Spinal cord (tissue), 10 donors: Measurements from ENCODE around the gene MMP15. TPM values are rescaled to one million over a fixed set of nuclear protein-coding genes. Genes with fewer than 3 reads are reported as not detected.

ENCODE experiments used
- DNase-seq, 6 donors: peaks; one replicate each; pipeline versions ENCODE4 v3.0.0 to v3.0.0-alpha.2; 2013 to 2015; ENCODE audit warnings: low spot score in 6 of 6, low read depth in 4 of 6
- H3K27ac ChIP-seq: one replicate; pipeline ENCODE4 v1.5.1; 2013; ENCODE audit warnings: low read depth, low read length, control low read depth
- H3K27me3 ChIP-seq: one replicate; pipeline ENCODE4 v1.6.1; 2013; ENCODE audit warnings: low read length; ENCODE audit not compliant: control insufficient read depth, insufficient read depth
- H3K36me3 ChIP-seq: one replicate; pipeline ENCODE4 v1.6.1; 2013; ENCODE audit warnings: low read length; ENCODE audit not compliant: control insufficient read depth, insufficient read depth
- H3K4me1 ChIP-seq: one replicate; pipeline ENCODE4 v1.6.1; 2013; ENCODE audit warnings: low read length; ENCODE audit not compliant: control insufficient read depth, insufficient read depth
- H3K4me3 ChIP-seq: one replicate; pipeline ENCODE4 v1.5.1; 2013; ENCODE audit warnings: low read depth, low read length, control low read depth
- H3K9me3 ChIP-seq: one replicate; pipeline ENCODE4 v1.6.1; 2013; ENCODE audit warnings: low read length; ENCODE audit not compliant: control insufficient read depth, insufficient read depth
- WGBS: methylation state at CpG from one replicate; pipeline ENCODE4 v1.1.5; 2013; ENCODE audit warnings: missing lambda C conversion rate; ENCODE audit not compliant: insufficient coverage; 5-methylcytosine and 5-hydroxymethylcytosine counted together
- polyA plus RNA-seq, 2 donors: library from polyadenylated mRNA; unstranded; fragments of 120-200 nt; gene quantifications; one replicate each; pipeline ENCODE4 v1.2.1, GENCODE V29; 2013; ENCODE audit not compliant: insufficient read length in 2 of 2
- total RNA-seq, 2 donors: library from RNA; depleted of rRNA in 1 of 2; stranded (reverse); fragments of 120-200 nt in 1 of 2; fragments of >200 nt in 1 of 2; gene quantifications; one replicate each; pipeline versions ENCODE4 v1.2.3 to v1.2.4, GENCODE V29; 2013 to 2014
- donor health status: healthy.

The MMP15 gene
- total and polyA plus RNA-seq, 4 donors = 23.2 to 51.3 (median 37.5) TPM

GRCh38 chr16:57985204-57986181 lies 40.1 kb upstream of the MMP15 start:
- peak in 1 of 6 donors; percentile 47 for DNase-seq
- 4% methylated on average over 44 of the region's 62 CpGs for WGBS
- H3K4me1 ChIP-seq = peaks cover 20% of the 10 kb centered on the region
- H3K27me3 ChIP-seq = peaks cover 22% of the 10 kb centered on the region
- no peak overlapping the region for H3K27ac ChIP-seq
- no peaks in the 10 kb centered on the region for H3K36me3 ChIP-seq
- H3K4me3 ChIP-seq = peak overlapping the region; percentile 59
- H3K9me3 ChIP-seq = no peaks in the 10 kb centered on the region

DNA sequence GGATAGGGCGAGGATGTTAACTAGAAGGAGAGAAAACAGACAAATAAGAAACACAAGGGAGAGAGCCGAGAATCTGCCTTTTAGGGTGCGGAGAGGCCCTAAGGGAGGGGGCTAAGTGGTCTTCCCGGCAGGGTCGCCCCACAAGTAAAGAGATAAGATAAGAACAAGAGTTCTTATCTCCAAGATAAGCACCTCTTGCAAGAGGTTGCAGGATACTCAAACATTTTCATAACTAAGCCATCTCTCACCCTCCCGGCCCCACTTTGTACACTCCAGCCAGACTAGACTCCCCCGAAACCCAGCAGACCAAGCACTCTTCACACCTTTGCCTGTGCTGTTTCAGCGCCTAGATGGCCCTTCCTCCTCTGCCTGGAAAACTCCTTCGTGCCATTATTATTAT lies 39.4 kb upstream of the MMP15 start:
- no peaks in the 10 kb centered on the region for H3K9me3 ChIP-seq
- H3K36me3 ChIP-seq = no peaks in the 10 kb centered on the region
- peaks cover 20% of the 10 kb centered on the region for H3K4me1 ChIP-seq
- no peak for DNase-seq
- peaks cover 22% of the 10 kb centered on the region for H3K27me3 ChIP-seq
- no peak overlapping the region for H3K27ac ChIP-seq
- H3K4me3 ChIP-seq = peak overlapping the region; percentile 59
- WGBS = 62% methylated on average over 7 of the region's 9 CpGs

DNA sequence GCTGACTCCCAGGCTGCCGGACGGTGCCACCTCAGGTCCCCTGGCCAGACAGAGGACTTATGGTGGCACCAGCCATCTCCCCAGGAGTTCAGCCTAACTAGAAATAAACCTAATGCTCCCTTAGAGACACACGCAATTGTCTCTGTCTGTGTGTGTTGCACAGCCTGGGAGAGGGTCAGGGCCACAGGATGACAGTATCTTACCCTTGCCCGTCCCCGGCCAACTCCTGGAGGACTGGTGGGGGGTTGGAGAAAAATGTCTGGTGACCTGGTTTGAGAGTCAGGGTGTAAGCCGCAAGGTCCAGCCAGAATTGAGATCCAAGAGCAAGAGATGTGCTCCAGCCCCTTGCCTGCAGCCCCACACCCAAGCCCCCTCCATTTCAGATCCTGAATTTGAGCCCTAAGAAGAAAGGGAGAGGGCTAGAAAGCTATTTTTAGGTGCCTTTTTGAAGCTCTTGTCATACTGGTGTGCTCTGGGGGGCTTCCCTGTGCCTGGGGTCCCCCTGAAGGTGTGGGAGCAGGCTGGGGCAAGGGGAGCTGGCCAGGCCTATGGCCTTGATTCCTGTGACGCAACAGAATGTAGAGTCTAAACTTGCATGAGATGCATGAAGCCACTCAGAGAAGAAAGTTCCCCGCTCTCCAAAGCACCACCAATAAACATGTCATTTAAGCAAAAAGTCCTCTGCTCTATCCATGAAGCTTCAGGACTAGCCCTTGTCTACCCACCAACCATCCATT lies 37.9 kb upstream of the MMP15 start:
- DNase-seq = no peak
- 96% methylated on average over 6 of the region's 8 CpGs for whole genome bisulfite sequencing

DNA sequence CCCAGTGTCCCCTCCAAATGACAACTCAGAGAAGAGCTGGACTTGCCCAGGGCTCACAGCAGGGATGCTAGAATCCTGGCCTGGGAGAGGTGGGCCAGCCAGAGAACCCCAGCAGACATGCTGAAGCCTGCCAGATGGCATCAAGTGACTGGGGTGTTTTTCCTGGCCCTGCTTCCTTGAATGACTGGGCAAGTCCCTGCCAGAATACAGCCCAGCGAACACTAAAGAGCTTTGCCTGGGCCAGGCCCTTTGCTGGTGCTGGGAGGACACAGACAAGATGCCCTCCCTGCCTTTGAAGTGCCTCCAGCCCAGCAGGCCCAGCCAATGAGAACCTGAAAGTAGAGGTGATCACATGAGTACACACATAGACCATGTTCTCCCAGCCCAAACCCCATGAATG lies 36.6 kb upstream of the MMP15 start:
- peak in 1 of 6 donors; percentile 57 for DNase-seq
- H3K36me3 ChIP-seq = peaks cover 21% of the 10 kb centered on the region
- WGBS = 56% methylated on average over 1 of the region's 1 CpG
- H3K4me3 ChIP-seq = no peak overlapping the region
- H3K4me1 ChIP-seq = peaks cover 20% of the 10 kb centered on the region
- no peak overlapping the region for H3K27ac ChIP-seq
- no peaks in the 10 kb centered on the region for H3K9me3 ChIP-seq
- H3K27me3 ChIP-seq = peaks cover 22% of the 10 kb centered on the region

More for the DNA sequence above, 37.9 kb upstream of the MMP15 start:
- Histone ChIP-seq H3K4me1 (peaks cover 20% of the 10 kb centered on the region), H3K27me3 (peaks cover 22% of the 10 kb centered on the region), H3K9me3 (no peaks in the 10 kb centered on the region), H3K4me3 (no peak overlapping the region), H3K27ac (no peak overlapping the region), H3K36me3 (peaks cover 10% of the 10 kb centered on the region)

- Histone ChIP-seq H3K9me3 (no peaks in the 10 kb centered on the region), H3K27me3 (peaks cover 3% of the 10 kb centered on the region), H3K4me1 (peaks cover 12% of the 10 kb centered on the region), H3K36me3 (peaks cover 46% of the 10 kb centered on the region), H3K27ac (no peak overlapping the region), H3K4me3 (no peak overlapping the region)
- no peak for DNase-seq
- 79% methylated on average over 7 of the region's 11 CpGs for WGBS
Measured at GRCh38 chr16:57991551-57992059, 33.9 kb upstream of the MMP15 start.

- H3K36me3 ChIP-seq = peaks cover 50% of the 10 kb centered on the region
- H3K9me3 ChIP-seq = no peaks in the 10 kb centered on the region
- WGBS = 86% methylated on average over 5 of the region's 6 CpGs
Measured at GRCh38 chr16:57992084-57992483, 33.5 kb upstream of the MMP15 start.

DNA sequence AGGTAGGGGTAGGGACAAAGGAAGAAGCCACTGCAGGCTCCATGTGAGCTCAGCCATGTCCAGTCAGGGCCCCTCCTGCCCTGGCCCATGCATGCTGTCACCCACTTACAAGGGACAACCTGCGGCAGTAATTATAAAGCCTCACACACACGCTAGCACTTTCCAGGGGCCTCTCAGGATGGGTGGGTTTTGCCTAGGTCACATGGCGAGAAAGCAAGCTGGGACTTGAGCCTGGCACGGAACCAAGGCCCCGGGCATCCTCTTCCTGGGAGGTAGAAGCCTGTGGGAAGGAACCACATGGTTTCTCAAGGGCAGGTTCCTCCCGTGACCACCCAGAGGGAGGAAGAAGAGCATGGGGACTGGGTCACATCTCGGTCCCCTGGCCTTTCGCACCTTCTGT lies 32.1 kb upstream of the MMP15 start:
- H3K36me3 ChIP-seq = peaks cover 62% of the 10 kb centered on the region
- H3K9me3 ChIP-seq = no peaks in the 10 kb centered on the region
- no peak overlapping the region for H3K27ac ChIP-seq
- H3K27me3 ChIP-seq = no peaks in the 10 kb centered on the region
- no peak for DNase-seq
- peaks cover 16% of the 10 kb centered on the region for H3K4me1 ChIP-seq
- H3K4me3 ChIP-seq = no peak overlapping the region
- WGBS = 83% methylated on average over 6 of the region's 8 CpGs

More at GRCh38 chr16:57992084-57992483, 33.5 kb upstream of the MMP15 start:
- peaks cover 12% of the 10 kb centered on the region for H3K4me1 ChIP-seq
- no peak overlapping the region for H3K4me3 ChIP-seq
- H3K27ac ChIP-seq = no peak overlapping the region
- DNase-seq = no peak
- H3K27me3 ChIP-seq = peaks cover 2% of the 10 kb centered on the region

GRCh38 chr16:57993897-57994296 lies 31.7 kb upstream of the MMP15 start:
- no peak overlapping the region for H3K27ac ChIP-seq
- H3K9me3 ChIP-seq = no peaks in the 10 kb centered on the region
- no peak for DNase-seq
- peaks cover 20% of the 10 kb centered on the region for H3K4me1 ChIP-seq
- no peaks in the 10 kb centered on the region for H3K27me3 ChIP-seq
- peaks cover 62% of the 10 kb centered on the region for H3K36me3 ChIP-seq
- no peak overlapping the region for H3K4me3 ChIP-seq
- WGBS = 100% methylated on average over 1 of the region's 5 CpGs

GRCh38 chr16:57994361-57994760 lies 31.2 kb upstream of the MMP15 start:
- H3K27ac ChIP-seq = no peak overlapping the region
- 98% methylated on average over 3 of the region's 4 CpGs for WGBS

More at GRCh38 chr16:57994361-57994760, 31.2 kb upstream of the MMP15 start:
- Histone ChIP-seq H3K36me3 (peaks cover 62% of the 10 kb centered on the region), H3K27me3 (no peaks in the 10 kb centered on the region), H3K4me1 (peaks cover 25% of the 10 kb centered on the region), H3K4me3 (no peak overlapping the region), H3K9me3 (no peaks in the 10 kb centered on the region)
- no peak for DNase-seq
